Osteocyte (in vitro differentiated cells): ENCODE measurements around the gene PREX1. TPM values are rescaled to one million over a fixed set of nuclear protein-coding genes. Genes with fewer than 3 reads are reported as not detected.

Experiments
- DNase-seq: peaks from one replicate; pipeline ENCODE4 v3.0.0; 2021; ENCODE audit warnings: mixed read lengths; ENCODE audit not compliant: unreplicated experiment; ENCODE audit errors: extremely low spot score
- H3K27ac Mint-ChIP-seq: one replicate; pipeline ENCODE4 v1.8.0; 2021; ENCODE audit warnings: mild to moderate bottlenecking, mixed read lengths; ENCODE audit not compliant: unreplicated experiment
- H3K27me3 Mint-ChIP-seq: one replicate; pipeline ENCODE4 v1.8.0; 2021; ENCODE audit warnings: mixed read lengths; ENCODE audit not compliant: unreplicated experiment
- H3K36me3 Mint-ChIP-seq: one replicate; pipeline ENCODE4 v1.8.0; 2021; ENCODE audit warnings: mixed read lengths; ENCODE audit not compliant: unreplicated experiment
- H3K4me1 Mint-ChIP-seq: one replicate; pipeline ENCODE4 v1.8.0; 2021; ENCODE audit warnings: mixed read lengths; ENCODE audit not compliant: unreplicated experiment
- H3K4me3 Mint-ChIP-seq: one replicate; pipeline ENCODE4 v1.8.0; 2021; ENCODE audit warnings: mild to moderate bottlenecking, moderate library complexity, mixed read lengths; ENCODE audit not compliant: unreplicated experiment
- H3K9me3 Mint-ChIP-seq: one replicate; pipeline ENCODE4 v1.8.0; 2021; ENCODE audit warnings: mixed read lengths; ENCODE audit not compliant: unreplicated experiment
- CTCF ChIP-seq: fragments of 200-600 bp; sonication (generic); IDR thresholded peaks from 2 replicates; pipeline ENCODE4 v1.5.0; 2021; ENCODE audit warnings: antibody characterized with exemption, mild to moderate bottlenecking, moderate library complexity
- total RNA-seq: library from RNA; stranded (reverse); gene quantifications from 2 replicates; pipeline ENCODE4 v1.2.1, GENCODE V29; 2021

The PREX1 gene
- total RNA-seq, 1 donor from 2014 or later = 24.2 TPM

GRCh38 chr20:48766961-48767960 is 60.5 kb downstream of the PREX1 start:
- H3K27me3 Mint-ChIP-seq = no peaks in the 10 kb centered on the region
- no peaks in the 10 kb centered on the region for H3K36me3 Mint-ChIP-seq
- no peak for TF ChIP-seq CTCF
- no peak for DNase-seq
- H3K4me3 Mint-ChIP-seq = no peak overlapping the region
- H3K27ac Mint-ChIP-seq = no peak overlapping the region
- H3K9me3 Mint-ChIP-seq = no peaks in the 10 kb centered on the region
- peaks cover 6% of the 10 kb centered on the region for H3K4me1 Mint-ChIP-seq

DNA sequence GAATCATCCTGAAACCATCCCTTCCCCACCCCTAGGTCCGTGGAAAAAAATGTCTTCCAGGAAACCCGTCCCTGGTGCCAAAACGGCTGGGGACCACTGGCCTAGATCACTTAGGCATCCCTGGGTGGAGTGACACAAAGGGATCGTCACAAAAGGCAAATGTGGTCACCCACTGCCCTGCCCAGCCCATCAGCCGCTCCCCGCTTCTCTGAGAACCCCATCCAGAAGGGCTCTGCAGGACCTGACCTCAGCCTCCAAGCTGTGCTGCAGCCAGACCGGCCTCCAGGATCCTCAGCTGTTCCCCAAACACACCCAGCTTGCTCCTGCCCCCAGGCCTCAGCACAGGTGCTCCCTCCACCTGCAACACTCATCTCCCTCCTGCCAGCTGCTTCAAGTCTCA is 61.6 kb downstream of the PREX1 start:
- no peak for DNase-seq
- no peak for TF ChIP-seq CTCF
- no peak overlapping the region for H3K27ac Mint-ChIP-seq
- H3K9me3 Mint-ChIP-seq = no peaks in the 10 kb centered on the region
- no peak overlapping the region for H3K4me3 Mint-ChIP-seq
- peaks cover 6% of the 10 kb centered on the region for H3K4me1 Mint-ChIP-seq
- H3K27me3 Mint-ChIP-seq = no peaks in the 10 kb centered on the region
- no peaks in the 10 kb centered on the region for H3K36me3 Mint-ChIP-seq

DNA sequence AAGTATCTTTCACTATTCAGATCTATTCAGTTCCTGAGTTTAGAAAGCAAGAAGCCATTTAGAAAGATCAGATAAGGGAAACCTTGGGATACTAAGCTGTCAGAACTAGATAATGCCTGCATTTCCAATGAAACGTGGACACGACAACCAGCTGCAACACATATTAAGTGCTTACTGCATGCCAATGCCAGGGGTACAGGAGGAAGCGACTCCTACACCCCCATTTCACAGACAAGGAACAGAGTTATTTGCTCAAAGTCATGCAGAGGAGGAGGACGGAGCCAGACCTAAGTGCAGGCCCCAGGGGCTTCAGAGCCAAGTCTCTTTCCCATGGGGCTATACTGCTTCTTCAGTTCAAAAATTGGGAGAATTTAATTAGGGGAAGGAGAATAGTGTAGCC is 62.4 kb downstream of the PREX1 start:
- Mint-ChIP-seq H3K4me1 (peaks cover 8% of the 10 kb centered on the region), H3K36me3 (no peaks in the 10 kb centered on the region), H3K27ac (no peak overlapping the region), H3K9me3 (no peaks in the 10 kb centered on the region), H3K27me3 (no peaks in the 10 kb centered on the region), H3K4me3 (no peak overlapping the region)
- no peak for DNase-seq
- TF ChIP-seq CTCF = no peak

GRCh38 chr20:48763216-48763914 is 64.4 kb downstream of the PREX1 start:
- no peaks in the 10 kb centered on the region for H3K27me3 Mint-ChIP-seq
- H3K36me3 Mint-ChIP-seq = no peaks in the 10 kb centered on the region
- TF ChIP-seq CTCF = no peak
- H3K9me3 Mint-ChIP-seq = no peaks in the 10 kb centered on the region
- peaks cover 16% of the 10 kb centered on the region for H3K4me1 Mint-ChIP-seq
- H3K4me3 Mint-ChIP-seq = no peak overlapping the region
- no peak overlapping the region for H3K27ac Mint-ChIP-seq
- no peak for DNase-seq

DNA sequence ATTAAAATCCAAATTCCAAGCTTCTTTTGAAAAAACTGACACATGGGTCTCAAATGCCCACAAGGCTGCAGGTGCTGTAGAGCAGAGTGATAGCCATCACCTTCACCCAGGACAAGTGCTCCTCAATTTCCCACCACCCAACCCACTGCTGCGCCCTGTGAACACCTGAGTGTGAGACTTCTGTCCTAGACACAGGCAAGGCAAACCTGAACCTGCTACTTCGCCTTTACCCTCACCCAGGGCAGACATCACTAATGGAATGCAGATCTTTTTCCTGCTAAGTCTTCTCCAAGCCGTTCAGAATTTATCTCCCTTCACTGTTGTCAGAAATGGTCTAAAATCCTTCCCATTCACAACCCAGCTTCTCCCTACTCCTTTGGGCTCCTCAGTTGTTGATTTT is 65.9 kb downstream of the PREX1 start:
- Mint-ChIP-seq H3K4me3 (no peak overlapping the region), H3K36me3 (no peaks in the 10 kb centered on the region), H3K27me3 (no peaks in the 10 kb centered on the region), H3K9me3 (no peaks in the 10 kb centered on the region), H3K4me1 (peaks cover 20% of the 10 kb centered on the region), H3K27ac (no peak overlapping the region)
- no peak for DNase-seq
- no peak for TF ChIP-seq CTCF
